ENCODE data around the gene ORM2. TPM values are rescaled to one million over a fixed set of nuclear protein-coding genes. Genes with fewer than 3 reads are reported as not detected.

Gene ORM2
- polyA plus RNA-seq, 3 donors: 0.30 to 0.33 TPM; not detected in 1

- no peak overlapping the region for H2AFZ ChIP-seq (ENCODE audit: insufficient read depth, low read depth, low read length, poor library complexity, severe bottlenecking)
- intact Hi-C loops (cut with micrococcal nuclease): no loop called here
- H4K20me1 ChIP-seq (ENCODE audit: insufficient read depth, low read length): no peaks in the 10 kb centered on the region
- Mint-ChIP-seq H3K4me1 (peaks cover 30% of the 10 kb centered on the region), H3K4me3 (no peak overlapping the region), H3K9me3 (peaks cover 0 to 6% (median 2%) of the 10 kb centered on the region in 7 donors), H3K27me3 (ENCODE audit: low read depth in 3 of 3) (peaks cover 0 to 2% (median 2%) of the 10 kb centered on the region in 3 donors), H3K36me3 (no peaks in the 10 kb centered on the region), H3K27ac (peak overlapping the region; percentile 0 to 80 (median 57))
- H3K27me3 ChIP-seq (ENCODE audit: control insufficient read depth in 2 of 2, insufficient read depth in 2 of 2, low read length in 2 of 2): no peaks in the 10 kb centered on the region
- H3K9me3 ChIP-seq (replicated peaks in 1 of 2; ENCODE audit: control insufficient read depth in 1 of 2, insufficient read depth in 1 of 2, low read length in 2 of 2): no peaks in the 10 kb centered on the region
- no peaks in the 10 kb centered on the region for H3K36me3 ChIP-seq (replicated peaks in 1 of 2; ENCODE audit: control insufficient read depth in 1 of 2, insufficient read depth in 2 of 2, low read length in 2 of 2)
- H3K79me2 ChIP-seq (ENCODE audit: insufficient read depth, low read length): no peaks in the 10 kb centered on the region
- WGBS (ENCODE audit: insufficient coverage): no CpG with 5 or more reads among the region's 8 CpGs
- peaks cover 36% of the 10 kb centered on the region in 2 donors for H3K4me1 ChIP-seq (ENCODE audit: control insufficient read depth in 1 of 2, insufficient read depth in 2 of 2, low read length in 2 of 2)
- no peak overlapping the region for H3K9ac ChIP-seq (ENCODE audit: insufficient read depth, low read length, poor library complexity, severe bottlenecking)
- H3K4me3 ChIP-seq (replicated peaks in 1 of 3; ENCODE audit: low read depth in 2 of 3, low read length in 3 of 3): no peak overlapping the region
- H3K27ac ChIP-seq (ENCODE audit: low read depth in 1 of 2, low read length in 2 of 2): peak overlapping the region in 1 of 2 donors; percentile 69
- peak; percentile 24 to 90 (median 54) for DNase-seq
- H3K4me2 ChIP-seq (replicated peaks; ENCODE audit: extremely low read depth, low read length, poor library complexity, severe bottlenecking): no peak overlapping the region
- TF ChIP-seq, protein P1, sequence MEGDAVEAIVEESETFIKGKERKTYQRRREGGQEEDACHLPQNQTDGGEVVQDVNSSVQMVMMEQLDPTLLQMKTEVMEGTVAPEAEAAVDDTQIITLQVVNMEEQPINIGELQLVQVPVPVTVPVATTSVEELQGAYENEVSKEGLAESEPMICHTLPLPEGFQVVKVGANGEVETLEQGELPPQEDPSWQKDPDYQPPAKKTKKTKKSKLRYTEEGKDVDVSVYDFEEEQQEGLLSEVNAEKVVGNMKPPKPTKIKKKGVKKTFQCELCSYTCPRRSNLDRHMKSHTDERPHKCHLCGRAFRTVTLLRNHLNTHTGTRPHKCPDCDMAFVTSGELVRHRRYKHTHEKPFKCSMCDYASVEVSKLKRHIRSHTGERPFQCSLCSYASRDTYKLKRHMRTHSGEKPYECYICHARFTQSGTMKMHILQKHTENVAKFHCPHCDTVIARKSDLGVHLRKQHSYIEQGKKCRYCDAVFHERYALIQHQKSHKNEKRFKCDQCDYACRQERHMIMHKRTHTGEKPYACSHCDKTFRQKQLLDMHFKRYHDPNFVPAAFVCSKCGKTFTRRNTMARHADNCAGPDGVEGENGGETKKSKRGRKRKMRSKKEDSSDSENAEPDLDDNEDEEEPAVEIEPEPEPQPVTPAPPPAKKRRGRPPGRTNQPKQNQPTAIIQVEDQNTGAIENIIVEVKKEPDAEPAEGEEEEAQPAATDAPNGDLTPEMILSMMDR (IDR thresholded peaks at IDR 0.05): no peak
Measured at GRCh38 chr9:114315723-114316363, 13.8 kb upstream of the ORM2 start.

- H3K4me2 ChIP-seq (replicated peaks; ENCODE audit: extremely low read depth, low read length, poor library complexity, severe bottlenecking): no peak overlapping the region
Measured at GRCh38 chr9:114316605-114317230, 13.0 kb upstream of the ORM2 start.

More at GRCh38 chr9:114316605-114317230, 13.0 kb upstream of the ORM2 start:
- intact Hi-C loops (cut with micrococcal nuclease): no loop called here
- peaks cover 36% of the 10 kb centered on the region in 2 donors for H3K4me1 ChIP-seq (ENCODE audit: control insufficient read depth in 1 of 2, insufficient read depth in 2 of 2, low read length in 2 of 2)
- no peaks in the 10 kb centered on the region for H3K36me3 ChIP-seq (replicated peaks in 1 of 2; ENCODE audit: control insufficient read depth in 1 of 2, insufficient read depth in 2 of 2, low read length in 2 of 2)
- peak in 1 of 3 donors; percentile 2 for DNase-seq
- H3K36me3 Mint-ChIP-seq: no peaks in the 10 kb centered on the region
- H3K27ac ChIP-seq (ENCODE audit: low read depth in 1 of 2, low read length in 2 of 2): peak overlapping the region in 1 of 2 donors; percentile 69
- peaks cover 0 to 6% (median 2%) of the 10 kb centered on the region in 7 donors for H3K9me3 Mint-ChIP-seq
- no peak overlapping the region for H3K27ac Mint-ChIP-seq
- H3K4me3 ChIP-seq (replicated peaks in 1 of 3; ENCODE audit: low read depth in 2 of 3, low read length in 3 of 3): no peak overlapping the region
- no peak overlapping the region for H3K4me3 Mint-ChIP-seq
- H3K27me3 Mint-ChIP-seq (ENCODE audit: low read depth in 3 of 3): peaks cover 0 to 6% (median 2%) of the 10 kb centered on the region in 3 donors
- TF ChIP-seq, protein P1 (IDR thresholded peaks at IDR 0.05): no peak
- peaks cover 30% of the 10 kb centered on the region for H3K4me1 Mint-ChIP-seq
- H2AFZ ChIP-seq (ENCODE audit: insufficient read depth, low read depth, low read length, poor library complexity, severe bottlenecking): no peak overlapping the region
- 92% methylated on average over 4 of the region's 10 CpGs for WGBS (ENCODE audit: insufficient coverage)
- H3K27me3 ChIP-seq (ENCODE audit: control insufficient read depth in 2 of 2, insufficient read depth in 2 of 2, low read length in 2 of 2): no peaks in the 10 kb centered on the region
- H4K20me1 ChIP-seq (ENCODE audit: insufficient read depth, low read length): no peaks in the 10 kb centered on the region
- H3K9me3 ChIP-seq (replicated peaks in 1 of 2; ENCODE audit: control insufficient read depth in 1 of 2, insufficient read depth in 1 of 2, low read length in 2 of 2): no peaks in the 10 kb centered on the region
- H3K9ac ChIP-seq (ENCODE audit: insufficient read depth, low read length, poor library complexity, severe bottlenecking): no peak overlapping the region
- no peaks in the 10 kb centered on the region for H3K79me2 ChIP-seq (ENCODE audit: insufficient read depth, low read length)

Measured in CD14-positive monocyte (primary cell).